Upper lobe of left lung (tissue), 6 donors: ENCODE data around the gene FGD2. TPM values are rescaled to one million over a fixed set of nuclear protein-coding genes. Genes with fewer than 3 reads are reported as not detected.

Source experiments
- ATAC-seq, 2 donors: fragments of 200-7000 bp; cut with Tn5 transposase; one replicate each; pipeline ENCODE4 v1.9.1; 2022; ENCODE audit warnings: mild to moderate bottlenecking in 2 of 2, moderate library complexity in 2 of 2; ENCODE audit not compliant: low FRiP score in 2 of 2
- DNase-seq, 2 donors: peaks; one replicate each; pipeline ENCODE4 v3.0.0-alpha.2; 2019 to 2020
- H3K27ac ChIP-seq, 4 donors: fragments of 200-600 bp; sonication (generic); one replicate each; pipeline ENCODE4 v1.5.1; 2016 to 2019
- H3K27me3 ChIP-seq, 4 donors: fragments of 200-600 bp; sonication (generic); one replicate each; pipeline ENCODE4 v1.5.1; 2017 to 2019
- H3K36me3 ChIP-seq, 4 donors: fragments of 200-600 bp; sonication (generic); one replicate each; pipeline ENCODE4 v1.5.1; 2016 to 2019
- H3K4me1 ChIP-seq, 4 donors: fragments of 200-600 bp; sonication (generic); one replicate each; pipeline ENCODE4 v1.5.1; 2018 to 2019
- H3K4me3 ChIP-seq, 4 donors: fragments of 200-600 bp; sonication (generic); one replicate each; pipeline ENCODE4 v1.5.1; 2017 to 2019; ENCODE audit warnings: mild to moderate bottlenecking in 2 of 4, moderate library complexity in 1 of 4
- H3K9me3 ChIP-seq, 4 donors: fragments of 200-600 bp; sonication (generic); one replicate each; pipeline ENCODE4 v1.5.1; 2018 to 2019
- EP300 ChIP-seq, 4 donors: sonication (generic); formaldehyde crosslinking; IDR thresholded peaks; one replicate each; pipeline ENCODE4 v1.5.1; 2017; ENCODE audit warnings: antibody characterized with exemption in 4 of 4, control low read depth in 2 of 4
- POLR2A ChIP-seq, 4 donors: fragments of 450-650 bp; IDR thresholded peaks; one replicate each; pipeline ENCODE4 v1.5.1; 2016 to 2017; ENCODE audit warnings: antibody characterized with exemption in 4 of 4, mild to moderate bottlenecking in 2 of 4
- POLR2AphosphoS5 ChIP-seq, 2 donors: sonication (generic); formaldehyde crosslinking; IDR thresholded peaks; one replicate each; pipeline ENCODE4 v1.5.1; 2017; ENCODE audit warnings: antibody characterized with exemption in 2 of 2
- WGBS, 2 donors: methylation state at CpG; one replicate each; pipeline ENCODE4 v1.1.5; 2017 to 2018; 5-methylcytosine and 5-hydroxymethylcytosine counted together
- total RNA-seq, 6 donors: library from RNA; depleted of rRNA in 4 of 6; stranded (reverse); fragments of >200 nt in 4 of 6; gene quantifications; one replicate each; pipeline versions ENCODE4 v1.1.0 to v1.2.1, GENCODE V29; 2016 to 2021
- TF ChIP-seq, protein P1 (sequence below), 6 experiments: fragments of 450-650 bp in 4 of 6; fragments of 200-600 bp in 2 of 6; sonication (generic) in 2 of 6; IDR thresholded peaks; one replicate each; pipeline ENCODE4 v1.5.1; 2016 to 2019; ENCODE audit warnings: antibody characterized with exemption in 6 of 6
- donor health status: DM: no; HTN: no; CAD: no; lungs with moderate emphysema.
- donor health status: DM: no; HTN: yes; CAD: no; lungs with severe emphysema.

Gene FGD2, protein sequence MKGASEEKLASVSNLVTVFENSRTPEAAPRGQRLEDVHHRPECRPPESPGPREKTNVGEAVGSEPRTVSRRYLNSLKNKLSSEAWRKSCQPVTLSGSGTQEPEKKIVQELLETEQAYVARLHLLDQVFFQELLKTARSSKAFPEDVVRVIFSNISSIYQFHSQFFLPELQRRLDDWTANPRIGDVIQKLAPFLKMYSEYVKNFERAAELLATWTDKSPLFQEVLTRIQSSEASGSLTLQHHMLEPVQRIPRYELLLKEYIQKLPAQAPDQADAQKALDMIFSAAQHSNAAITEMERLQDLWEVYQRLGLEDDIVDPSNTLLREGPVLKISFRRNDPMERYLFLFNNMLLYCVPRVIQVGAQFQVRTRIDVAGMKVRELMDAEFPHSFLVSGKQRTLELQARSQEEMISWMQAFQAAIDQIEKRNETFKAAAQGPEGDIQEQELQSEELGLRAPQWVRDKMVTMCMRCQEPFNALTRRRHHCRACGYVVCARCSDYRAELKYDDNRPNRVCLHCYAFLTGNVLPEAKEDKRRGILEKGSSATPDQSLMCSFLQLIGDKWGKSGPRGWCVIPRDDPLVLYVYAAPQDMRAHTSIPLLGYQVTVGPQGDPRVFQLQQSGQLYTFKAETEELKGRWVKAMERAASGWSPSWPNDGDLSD
- 100 to 1,000 TPM in 3 of 6 donors, 10 to 100 TPM in 3; 50.8 to 204 (median 92.3) TPM for total RNA-seq

DNA sequence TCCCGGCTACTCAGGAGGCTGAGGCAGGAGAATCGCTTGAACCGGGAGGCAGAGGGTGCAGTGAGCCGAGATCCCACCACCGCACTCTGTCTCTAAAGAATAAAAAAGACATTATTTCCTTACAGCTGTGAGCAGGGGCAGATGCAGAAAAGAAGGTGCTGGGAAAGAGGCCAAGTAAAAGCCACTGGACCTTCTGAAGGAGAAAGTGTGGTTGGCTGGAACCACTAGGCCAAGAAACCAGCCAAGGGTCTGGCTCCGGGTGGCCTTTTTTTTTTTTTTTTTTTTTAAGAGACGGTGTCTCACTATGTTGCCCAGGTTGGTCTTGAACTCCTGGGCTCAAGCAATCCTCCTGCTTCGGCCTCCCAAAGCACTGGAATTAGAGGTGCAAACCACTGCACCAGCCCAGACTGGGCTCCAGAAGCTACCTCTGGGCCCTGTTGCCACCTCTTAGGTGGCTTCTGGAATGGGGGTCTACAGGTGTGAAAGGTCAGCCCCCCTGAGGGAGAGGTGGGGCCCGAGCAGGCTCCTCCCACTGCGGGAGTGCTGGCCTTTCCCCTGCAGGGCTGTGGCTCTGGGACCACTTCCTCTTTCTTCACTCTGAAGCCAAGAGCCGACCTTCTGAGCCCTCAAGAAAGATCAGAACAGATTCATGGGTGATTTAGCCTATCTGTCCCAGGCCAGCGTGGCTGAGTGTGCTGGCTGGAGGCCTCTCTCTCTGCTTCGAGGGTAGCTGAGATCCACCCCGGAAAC, at the start of gene FGD2:
Gene FGD2, plus strand, starts transcription at position 595 of the 750 bp plus-strand sequence. CDS start 163 bp downstream, outside the sequence.
- Histone ChIP-seq H3K4me3 (peak within 1 kb of the TSS in 3 of 4 donors; percentile 38 to 54 (median 42)), H3K4me1 (no peaks in the 10 kb centered on the region), H3K27ac (peak within 1 kb of the TSS; percentile 39 to 87 (median 56)), H3K36me3 (no peaks in the 10 kb centered on the region), H3K9me3 (no peaks in the 10 kb centered on the region), H3K27me3 (no peaks in the 10 kb centered on the region)
- WGBS, 2 donors, result 71 to 80% methylated on average over 11 to 13 of the region's 14 CpGs
- ATAC-seq (peak in 1 of 2 donors; percentile 52), DNase-seq (no peak)
- no peak for TF ChIP-seq EP300 (IDR thresholded peaks at IDR 0.05)
- no peak for TF ChIP-seq POLR2AphosphoS5 (IDR thresholded peaks at IDR 0.05)
- TF ChIP-seq POLR2A (IDR thresholded peaks at IDR 0.05), result peak in 2 of 4 donors; percentile 15 to 60
- TF ChIP-seq, protein P1, sequence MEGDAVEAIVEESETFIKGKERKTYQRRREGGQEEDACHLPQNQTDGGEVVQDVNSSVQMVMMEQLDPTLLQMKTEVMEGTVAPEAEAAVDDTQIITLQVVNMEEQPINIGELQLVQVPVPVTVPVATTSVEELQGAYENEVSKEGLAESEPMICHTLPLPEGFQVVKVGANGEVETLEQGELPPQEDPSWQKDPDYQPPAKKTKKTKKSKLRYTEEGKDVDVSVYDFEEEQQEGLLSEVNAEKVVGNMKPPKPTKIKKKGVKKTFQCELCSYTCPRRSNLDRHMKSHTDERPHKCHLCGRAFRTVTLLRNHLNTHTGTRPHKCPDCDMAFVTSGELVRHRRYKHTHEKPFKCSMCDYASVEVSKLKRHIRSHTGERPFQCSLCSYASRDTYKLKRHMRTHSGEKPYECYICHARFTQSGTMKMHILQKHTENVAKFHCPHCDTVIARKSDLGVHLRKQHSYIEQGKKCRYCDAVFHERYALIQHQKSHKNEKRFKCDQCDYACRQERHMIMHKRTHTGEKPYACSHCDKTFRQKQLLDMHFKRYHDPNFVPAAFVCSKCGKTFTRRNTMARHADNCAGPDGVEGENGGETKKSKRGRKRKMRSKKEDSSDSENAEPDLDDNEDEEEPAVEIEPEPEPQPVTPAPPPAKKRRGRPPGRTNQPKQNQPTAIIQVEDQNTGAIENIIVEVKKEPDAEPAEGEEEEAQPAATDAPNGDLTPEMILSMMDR (IDR thresholded peaks at IDR 0.05), result no peak

DNA sequence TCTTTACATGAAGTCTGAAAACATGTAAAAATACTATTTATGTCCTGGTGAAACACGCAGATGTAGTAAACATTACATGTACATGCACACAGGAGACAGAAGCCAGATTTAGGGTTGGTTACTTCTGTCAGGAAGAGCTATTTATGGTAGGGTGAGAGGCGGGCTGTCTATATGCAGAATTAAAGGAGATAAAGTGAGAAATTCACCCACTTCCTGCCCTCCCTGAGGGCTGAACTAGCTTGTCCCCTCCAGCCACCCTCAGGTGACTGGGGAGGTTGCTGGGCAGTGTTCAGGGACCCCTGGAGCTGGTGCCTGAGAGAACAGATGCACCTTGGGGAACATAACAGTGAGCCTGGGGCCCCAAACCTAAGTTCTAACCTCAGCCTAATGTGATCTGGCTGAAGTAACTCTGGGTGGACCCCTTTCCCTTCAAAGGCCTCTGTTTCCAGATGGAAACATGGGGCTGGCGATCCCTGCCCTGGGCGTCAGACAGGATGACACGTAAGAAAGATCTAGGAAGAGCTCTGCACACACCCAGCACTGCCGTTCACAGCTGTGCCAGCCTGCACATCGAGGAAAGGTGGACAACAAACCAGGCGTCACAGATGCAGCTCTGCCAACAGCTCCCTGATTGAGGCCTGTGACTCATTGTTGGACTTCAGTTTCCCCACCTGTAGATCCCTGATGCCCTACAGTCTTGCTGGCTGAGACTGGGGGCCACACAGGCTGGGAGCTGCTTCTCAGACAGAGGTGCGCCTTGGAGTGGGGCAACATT, 49.6 kb upstream of the FGD2 start:
- Histone ChIP-seq H3K27me3 (no peaks in the 10 kb centered on the region), H3K4me3 (no peak overlapping the region)

DNA sequence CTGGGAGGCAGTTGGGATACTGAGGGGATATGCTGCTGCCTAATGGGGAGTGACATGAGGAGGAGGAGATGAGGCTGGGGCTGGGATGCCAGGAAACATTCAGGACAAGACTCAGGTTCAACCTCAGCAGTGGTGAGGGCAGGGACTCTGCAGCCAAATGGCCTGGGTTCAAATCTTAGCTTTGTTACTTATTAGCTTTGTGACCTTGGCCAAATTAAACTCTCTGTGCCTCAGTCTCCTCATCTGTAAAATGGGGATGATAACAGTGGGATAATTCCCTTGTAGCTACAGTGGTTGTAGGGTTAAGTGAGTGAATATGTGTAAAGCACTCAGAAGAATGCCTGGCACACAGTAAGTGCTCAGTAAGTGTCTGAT, 49.0 kb upstream of the FGD2 start:
- no peaks in the 10 kb centered on the region for H3K36me3 ChIP-seq
- H3K4me1 ChIP-seq, result peaks cover 3 to 13% (median 5%) of the 10 kb centered on the region in 4 donors
- DNase-seq (no peak), ATAC-seq (no peak)
- TF ChIP-seq, protein P1 (IDR thresholded peaks at IDR 0.05), result no peak
- TF ChIP-seq POLR2A (IDR thresholded peaks at IDR 0.05) (no peak), EP300 (IDR thresholded peaks at IDR 0.05) (no peak), POLR2AphosphoS5 (IDR thresholded peaks at IDR 0.05) (no peak)
- no peak overlapping the region for H3K27ac ChIP-seq
- H3K9me3 ChIP-seq, result no peaks in the 10 kb centered on the region
- H3K27me3 ChIP-seq, result no peaks in the 10 kb centered on the region
- H3K4me3 ChIP-seq, result no peak overlapping the region

More for the DNA sequence above, 49.6 kb upstream of the FGD2 start:
- DNase-seq (peak in 1 of 2 donors; percentile 15), ATAC-seq (no peak)
- WGBS, 2 donors, result 73 to 85% methylated on average over 8 to 9 of the region's 9 CpGs
- Histone ChIP-seq H3K4me1 (peaks cover 3 to 11% (median 5%) of the 10 kb centered on the region in 4 donors), H3K9me3 (no peaks in the 10 kb centered on the region), H3K27ac (no peak overlapping the region), H3K36me3 (no peaks in the 10 kb centered on the region)
- no peak for TF ChIP-seq POLR2A (IDR thresholded peaks at IDR 0.05)
- no peak for TF ChIP-seq EP300 (IDR thresholded peaks at IDR 0.05)
- TF ChIP-seq, protein P1 (IDR thresholded peaks at IDR 0.05), result no peak
- no peak for TF ChIP-seq POLR2AphosphoS5 (IDR thresholded peaks at IDR 0.05)

DNA sequence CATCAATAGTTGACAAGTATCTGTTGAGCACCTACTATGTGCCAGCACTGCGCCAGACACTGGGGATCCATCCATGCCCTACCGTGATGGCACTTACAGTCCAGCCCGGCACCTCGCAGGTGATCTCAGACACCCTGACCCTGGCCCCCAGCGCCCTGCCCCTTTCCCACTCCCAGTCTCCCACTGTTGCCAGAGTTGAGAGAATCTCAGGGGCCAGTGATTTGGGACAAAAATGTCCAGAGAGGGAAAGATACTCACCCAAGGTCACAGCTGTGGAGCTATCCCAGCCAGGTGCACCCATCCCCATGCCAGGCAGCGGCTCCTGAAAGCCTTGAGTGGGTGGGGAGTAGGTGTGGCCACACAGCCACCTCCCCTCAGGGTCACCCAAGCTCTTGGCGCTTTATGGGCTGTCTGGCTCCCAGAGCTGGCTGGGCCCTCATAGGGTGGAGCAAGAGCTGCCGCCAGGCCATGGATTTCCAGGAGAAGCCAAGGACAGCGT, 47.6 kb upstream of the FGD2 start:
- peaks cover 3 to 13% (median 5%) of the 10 kb centered on the region in 4 donors for H3K4me1 ChIP-seq
- H3K9me3 ChIP-seq, result no peaks in the 10 kb centered on the region
- DNase-seq (peak in 1 of 2 donors; percentile 8), ATAC-seq (peak in 1 of 2 donors; percentile 51)
- WGBS, 2 donors, result 82 to 87% methylated on average over 8 to 9 of the region's 9 CpGs
- H3K36me3 ChIP-seq, result no peaks in the 10 kb centered on the region
- H3K4me3 ChIP-seq, result no peak overlapping the region
- H3K27me3 ChIP-seq, result no peaks in the 10 kb centered on the region
- H3K27ac ChIP-seq, result no peak overlapping the region
- no peak for TF ChIP-seq POLR2A (IDR thresholded peaks at IDR 0.05)
- no peak for TF ChIP-seq POLR2AphosphoS5 (IDR thresholded peaks at IDR 0.05)
- TF ChIP-seq EP300 (IDR thresholded peaks at IDR 0.05), result no peak
- TF ChIP-seq, protein P1 (IDR thresholded peaks at IDR 0.05), result no peak
